OCI-LY1 (cell line): ENCODE results near the gene CDH2.

Experiments used
- H2AFZ ChIP-seq: fragments of 200-600 bp; sonication (generic), shearing (Covaris generic); 2 replicates; pipeline ENCODE4 v1.6.0; 2014; ENCODE audit warnings: antibody characterized with exemption, mild to moderate bottlenecking, low read length
- H3F3A ChIP-seq: fragments of 200-600 bp; sonication (generic), shearing (Covaris generic); 2 replicates; pipeline ENCODE4 v1.6.0; 2014; ENCODE audit warnings: mild to moderate bottlenecking, antibody characterized with exemption, low read length, moderate library complexity; ENCODE audit not compliant: insufficient read depth
- H3K27ac ChIP-seq: fragments of 200-600 bp; sonication (generic); 2 replicates; pipeline ENCODE4 v1.5.1; 2014; ENCODE audit warnings: low read length, mixed run types, mild to moderate bottlenecking, low read depth; ENCODE audit not compliant: poor library complexity, severe bottlenecking
- H3K27me3 ChIP-seq: fragments of 200-600 bp; sonication (generic); 2 replicates; pipeline ENCODE4 v1.6.0; 2014; ENCODE audit warnings: antibody characterized with exemption, mild to moderate bottlenecking, low read length, moderate library complexity; ENCODE audit not compliant: insufficient read depth
- H3K36me3 ChIP-seq: fragments of 200-600 bp; sonication (generic); 2 replicates; pipeline ENCODE4 v1.6.1; 2014; ENCODE audit warnings: mild to moderate bottlenecking, antibody characterized with exemption, low read length, moderate library complexity, mixed read lengths; ENCODE audit not compliant: insufficient read depth
- H3K4me1 ChIP-seq: fragments of 200-600 bp; sonication (generic); 2 replicates; pipeline ENCODE4 v1.5.1; 2014; ENCODE audit warnings: mild to moderate bottlenecking, low read length, moderate library complexity; ENCODE audit not compliant: insufficient read depth, severe bottlenecking
- H3K4me2 ChIP-seq: fragments of 200-600 bp; sonication (generic), shearing (Covaris generic); 2 replicates; pipeline ENCODE4 v1.6.1; 2014; ENCODE audit warnings: low read length
- H3K4me3 ChIP-seq: fragments of 200-600 bp; sonication (generic); 2 replicates; pipeline ENCODE4 v1.5.1; 2014; ENCODE audit warnings: low read length, low read depth, mild to moderate bottlenecking, mixed read lengths; ENCODE audit not compliant: poor library complexity, severe bottlenecking
- H3K79me2 ChIP-seq: fragments of 200-600 bp; shearing (Covaris generic); 2 replicates; pipeline ENCODE4 v1.6.1; 2016; ENCODE audit warnings: mixed run types, low read length, mixed read lengths; ENCODE audit not compliant: insufficient read depth
- H3K9ac ChIP-seq: fragments of 200-600 bp; sonication (generic), shearing (Covaris generic); 2 replicates; pipeline ENCODE4 v1.6.1; 2014; ENCODE audit warnings: mild to moderate bottlenecking, low read length, mixed read lengths
- H3K9me2 ChIP-seq: fragments of 200-600 bp; sonication (generic), shearing (Covaris generic); 2 replicates; pipeline ENCODE4 v1.6.1; 2014; ENCODE audit warnings: low read depth, mild to moderate bottlenecking, low read length, mixed read lengths
- H3K9me3 ChIP-seq: fragments of 200-600 bp; shearing (Covaris generic); 2 replicates; pipeline ENCODE4 v1.6.1; 2014; ENCODE audit warnings: low read length, mixed read lengths
- H4K20me1 ChIP-seq: fragments of 200-600 bp; sonication (generic), shearing (Covaris generic); 2 replicates; pipeline ENCODE4 v1.6.0; 2016; ENCODE audit warnings: mild to moderate bottlenecking, low read length; ENCODE audit not compliant: insufficient read depth
- CTCF ChIP-seq: fragments of 200-600 bp; sonication (generic), shearing (Covaris generic); IDR thresholded peaks from 2 replicates; pipeline ENCODE4 v1.5.1; 2017; ENCODE audit warnings: mild to moderate bottlenecking, antibody characterized with exemption, low read length, moderate library complexity, mixed read lengths
- EZH2 ChIP-seq: fragments of 200-600 bp; sonication (generic), shearing (Covaris generic); IDR thresholded peaks from 2 replicates; pipeline ENCODE4 v1.8.0; 2017; ENCODE audit warnings: borderline replicate concordance, mixed run types, mild to moderate bottlenecking, antibody characterized with exemption, low read length, moderate library complexity, mixed read lengths

Gene CDH2

DNA sequence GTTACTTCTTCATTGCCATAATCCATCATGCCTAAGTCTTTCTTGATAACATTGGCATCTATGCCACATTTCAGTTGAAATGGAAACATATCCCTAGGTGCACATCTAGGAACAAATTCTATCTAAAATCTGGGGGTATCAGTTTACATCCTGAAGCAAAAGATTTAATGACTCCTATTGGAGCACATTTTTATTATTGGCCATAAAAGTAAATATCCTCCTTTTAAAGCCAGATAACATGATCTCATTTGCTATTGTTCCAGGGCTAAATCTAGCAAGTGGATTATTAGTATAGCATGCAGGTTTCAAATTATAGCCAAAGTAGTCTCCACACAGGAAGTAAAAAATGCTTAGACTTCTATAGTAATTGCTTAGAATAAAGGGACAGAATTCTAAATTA is 193.2 kb downstream of the CDH2 start:
- H3K9ac ChIP-seq = no peak overlapping the region
- H3K79me2 ChIP-seq = no peaks in the 10 kb centered on the region
- H3K9me2 ChIP-seq = no peaks in the 10 kb centered on the region
- no peaks in the 10 kb centered on the region for H3K9me3 ChIP-seq
- H3K4me2 ChIP-seq = no peak overlapping the region
- TF ChIP-seq CTCF = no peak
- TF ChIP-seq EZH2 = no peak
- H3K27ac ChIP-seq = no peak overlapping the region
- H3F3A ChIP-seq = no peaks in the 10 kb centered on the region
- H4K20me1 ChIP-seq = no peaks in the 10 kb centered on the region
- no peaks in the 10 kb centered on the region for H3K4me1 ChIP-seq
- H2AFZ ChIP-seq = no peak overlapping the region
- H3K4me3 ChIP-seq = no peak overlapping the region
- no peaks in the 10 kb centered on the region for H3K27me3 ChIP-seq
- no peaks in the 10 kb centered on the region for H3K36me3 ChIP-seq

GRCh38 chr18:27976806-27977408 is 200.0 kb downstream of the CDH2 start:
- no peaks in the 10 kb centered on the region for H3K79me2 ChIP-seq
- H3K9me2 ChIP-seq = no peaks in the 10 kb centered on the region
- H3K27me3 ChIP-seq = no peaks in the 10 kb centered on the region
- no peaks in the 10 kb centered on the region for H3K9me3 ChIP-seq
- H3K4me3 ChIP-seq = no peak overlapping the region
- H3K27ac ChIP-seq = no peak overlapping the region
- H3F3A ChIP-seq = no peaks in the 10 kb centered on the region
- TF ChIP-seq CTCF (no peak), EZH2 (no peak)
- H3K36me3 ChIP-seq = no peaks in the 10 kb centered on the region
- no peak overlapping the region for H3K4me2 ChIP-seq
- no peak overlapping the region for H3K9ac ChIP-seq
- no peak overlapping the region for H2AFZ ChIP-seq
- H3K4me1 ChIP-seq = no peaks in the 10 kb centered on the region
- no peaks in the 10 kb centered on the region for H4K20me1 ChIP-seq

DNA sequence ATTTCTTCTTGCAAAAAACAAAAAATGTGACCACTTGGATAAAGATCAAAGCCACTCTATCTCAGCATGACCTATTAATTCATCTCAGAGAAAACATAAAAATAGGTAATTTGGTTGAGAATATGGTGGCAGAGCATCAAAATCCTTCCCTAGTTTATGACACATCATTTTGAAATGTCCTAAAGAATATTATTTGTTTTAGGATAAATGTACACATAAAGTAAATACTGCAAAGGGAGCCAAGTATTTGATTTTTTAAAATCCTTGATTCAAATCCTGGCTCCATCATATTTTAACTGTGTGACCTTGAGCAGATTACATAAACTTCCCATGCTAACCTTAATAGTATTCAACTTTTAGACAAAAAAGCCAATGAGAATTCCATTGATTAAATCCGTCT is 206.6 kb downstream of the CDH2 start:
- H3K27ac ChIP-seq = no peak overlapping the region

More for the DNA sequence above, 206.6 kb downstream of the CDH2 start:
- Histone ChIP-seq H3K36me3 (no peaks in the 10 kb centered on the region), H3K9me2 (no peaks in the 10 kb centered on the region), H3K9me3 (no peaks in the 10 kb centered on the region), H2AFZ (no peak overlapping the region), H4K20me1 (no peaks in the 10 kb centered on the region), H3K27me3 (no peaks in the 10 kb centered on the region), H3K9ac (no peak overlapping the region), H3K4me1 (no peaks in the 10 kb centered on the region), H3K4me2 (no peak overlapping the region), H3K4me3 (no peak overlapping the region), H3K79me2 (no peaks in the 10 kb centered on the region), H3F3A (no peaks in the 10 kb centered on the region)
- TF ChIP-seq EZH2 (no peak), CTCF (no peak)
